H1 (cell line): Measurements from ENCODE around the gene LRRC37A. TPM values are rescaled to one million over a fixed set of nuclear protein-coding genes. Genes with fewer than 3 reads are reported as not detected.

Source experiments
- CTCF ChIA-PET: fragments of 300-600 bp; sonication (Branson Sonifier 250); formaldehyde crosslinking; loops from one replicate; lab custom pipeline; 2021; ENCODE audit not compliant: partially characterized antibody; lab: Charles Lee
- POLR2A ChIA-PET: fragments of 300-600 bp; sonication (Branson Sonifier 250); formaldehyde crosslinking; loops from one replicate; lab custom pipeline; 2021; ENCODE audit warnings: inconsistent platforms; ENCODE audit not compliant: partially characterized antibody; lab: Charles Lee
- DNase-seq, 2 experiments: peaks; one replicate each; pipeline versions ENCODE4 v3.0.0 to v3.0.0-alpha.2; 2010 to 2022; ENCODE audit warnings: low spot score in 2 of 2, low read depth in 1 of 2, mixed read lengths in 1 of 2
- FAIRE-seq: peaks from 2 replicates; lab custom pipeline; 2011; peaks lifted over from hg19 to GRCh38; lab: Jason Lieb, UNC
- H2AFZ ChIP-seq: 2 replicates; pipeline ENCODE4 v1.8.1; 2012; ENCODE audit warnings: low read length, inconsistent platforms
- H2AK5ac ChIP-seq: 2 replicates; pipeline ENCODE4 v1.6.1; 2013; ENCODE audit warnings: low read depth, low read length
- H2BK120ac ChIP-seq: replicated peaks from 2 replicates; pipeline ENCODE3; 2013; ENCODE audit warnings: low read depth, low read length, inconsistent platforms
- H2BK12ac ChIP-seq: 2 replicates; pipeline ENCODE4 v1.6.1; 2013; ENCODE audit warnings: low read depth, low read length
- H2BK15ac ChIP-seq: 2 replicates; pipeline ENCODE4 v1.6.1; 2013; ENCODE audit warnings: low read length
- H2BK20ac ChIP-seq: 2 replicates; pipeline ENCODE4 v1.6.1; 2013; ENCODE audit warnings: low read length
- H2BK5ac ChIP-seq: 2 replicates; pipeline ENCODE4 v1.6.1; 2013; ENCODE audit warnings: low read depth, low read length
- H3K14ac ChIP-seq: 2 replicates; pipeline ENCODE4 v1.6.1; 2013; ENCODE audit warnings: inconsistent platforms; ENCODE audit not compliant: insufficient read length
- H3K18ac ChIP-seq: 2 replicates; pipeline ENCODE4 v1.6.1; 2013; ENCODE audit warnings: low read length; ENCODE audit errors: extremely low read depth
- H3K23ac ChIP-seq: 2 replicates; pipeline ENCODE4 v1.6.1; 2013; ENCODE audit warnings: inconsistent platforms; ENCODE audit not compliant: insufficient read length
- H3K23me2 ChIP-seq: 2 replicates; pipeline ENCODE4 v1.6.1; 2013; ENCODE audit warnings: low read depth, low read length
- H3K27ac ChIP-seq: 2 replicates; pipeline ENCODE4 v1.6.1; 2011; ENCODE audit warnings: low read depth, low read length, inconsistent platforms
- H3K27me3 ChIP-seq, 4 experiments: replicated peaks in 1 of 4; 1 replicate in 1 of 4; 2 replicates in 3 of 4; pipeline versions ENCODE4 v1.6.1 to v1.8.1; 2011 to 2013; ENCODE audit warnings: low read length in 3 of 4, mild to moderate bottlenecking in 3 of 4, inconsistent platforms in 2 of 4, mixed read lengths in 2 of 4, moderate library complexity in 1 of 4; ENCODE audit not compliant: control insufficient read depth in 3 of 4, insufficient read depth in 3 of 4; ENCODE audit errors: extremely low read depth in 1 of 4
- H3K36me3 ChIP-seq, 4 experiments: 2 replicates each; pipeline versions ENCODE4 v1.6.1 to v1.8.1; 2011 to 2013; ENCODE audit warnings: mild to moderate bottlenecking in 4 of 4, low read length in 3 of 4, moderate library complexity in 2 of 4, control low read depth in 1 of 4, inconsistent platforms in 1 of 4; ENCODE audit not compliant: insufficient read depth in 4 of 4, control insufficient read depth in 2 of 4
- H3K4ac ChIP-seq: replicated peaks from 2 replicates; pipeline ENCODE3; 2013; ENCODE audit warnings: low read length, low read depth, mixed read lengths, inconsistent platforms; ENCODE audit not compliant: insufficient read length
- H3K4me1 ChIP-seq, 4 experiments: replicated peaks in 1 of 4; 1 replicate in 1 of 4; 2 replicates in 3 of 4; pipeline versions ENCODE4 v1.6.1 to v1.8.1; 2011 to 2013; ENCODE audit warnings: low read length in 3 of 4, inconsistent platforms in 2 of 4, mixed read lengths in 1 of 4; ENCODE audit not compliant: insufficient read depth in 4 of 4, control insufficient read depth in 3 of 4
- H3K4me2 ChIP-seq, 2 experiments: 2 replicates each; pipeline versions ENCODE4 v1.6.1 to v1.8.1; 2011 to 2013; ENCODE audit warnings: low read depth in 2 of 2, low read length in 2 of 2, control low read depth in 1 of 2, inconsistent platforms in 1 of 2, mild to moderate bottlenecking in 1 of 2; ENCODE audit not compliant: insufficient read depth in 1 of 2
- H3K4me3 ChIP-seq, 4 experiments: fragments of 200-600, 300-600 bp in 1 of 4; sonication (generic), shearing (Covaris generic), sonication (Bioruptor Twin) in 1 of 4; 2 replicates each; pipeline versions ENCODE4 v1.5.1 to v1.8.1; 2011 to 2016; ENCODE audit warnings: low read length in 4 of 4, low read depth in 3 of 4, control low read depth in 2 of 4, inconsistent platforms in 2 of 4, mild to moderate bottlenecking in 2 of 4, mixed read lengths in 1 of 4, moderate library complexity in 1 of 4; ENCODE audit not compliant: insufficient read depth in 2 of 4; ENCODE audit errors: extremely low read depth in 1 of 4
- H3K56ac ChIP-seq: replicated peaks from 2 replicates; pipeline ENCODE3; 2013; ENCODE audit warnings: low read depth, mild to moderate bottlenecking, mixed read lengths, low read length, inconsistent platforms; ENCODE audit not compliant: insufficient read length
- H3K79me1 ChIP-seq: 2 replicates; pipeline ENCODE4 v1.6.1; 2013; ENCODE audit warnings: low read depth, low read length, control low read depth
- H3K79me2 ChIP-seq, 2 experiments: 2 replicates each; pipeline versions ENCODE4 v1.6.1 to v1.8.1; 2012 to 2013; ENCODE audit warnings: low read length in 2 of 2, mild to moderate bottlenecking in 2 of 2, inconsistent platforms in 1 of 2; ENCODE audit not compliant: insufficient read depth in 2 of 2, control insufficient read depth in 1 of 2
- H3K9ac ChIP-seq, 4 experiments: replicated peaks in 1 of 4; 1 replicate in 1 of 4; 2 replicates in 3 of 4; pipeline versions ENCODE4 v1.6.1 to v1.8.1; 2011 to 2013; ENCODE audit warnings: low read depth in 3 of 4, low read length in 3 of 4, control low read depth in 2 of 4, mild to moderate bottlenecking in 2 of 4, moderate library complexity in 2 of 4, inconsistent platforms in 1 of 4; ENCODE audit errors: extremely low read depth in 1 of 4
- H3K9me3 ChIP-seq, 2 experiments: 2 replicates each; pipeline versions ENCODE4 v1.6.1 to v1.8.1; 2012 to 2013; ENCODE audit warnings: mild to moderate bottlenecking in 2 of 2, moderate library complexity in 2 of 2, control low read depth in 1 of 2, inconsistent platforms in 1 of 2, low read depth in 1 of 2, low read length in 1 of 2, mixed read lengths in 1 of 2; ENCODE audit not compliant: insufficient read depth in 2 of 2
- H4K20me1 ChIP-seq, 2 experiments: replicated peaks in 1 of 2; 2 replicates each; pipeline versions ENCODE3 to v1.8.1; 2011 to 2013; ENCODE audit warnings: inconsistent platforms in 2 of 2, low read length in 2 of 2, mild to moderate bottlenecking in 1 of 2; ENCODE audit not compliant: insufficient read depth in 2 of 2, control insufficient read depth in 1 of 2
- H4K5ac ChIP-seq: 2 replicates; pipeline ENCODE4 v1.6.1; 2013; ENCODE audit warnings: low read length, low read depth, mixed read lengths, inconsistent platforms; ENCODE audit not compliant: insufficient read length
- H4K8ac ChIP-seq: 2 replicates; pipeline ENCODE4 v1.8.0; 2013; ENCODE audit warnings: mild to moderate bottlenecking, moderate library complexity, low read length, inconsistent platforms; ENCODE audit not compliant: insufficient read depth; ENCODE audit errors: extremely low read depth
- H4K91ac ChIP-seq: replicated peaks from 2 replicates; pipeline ENCODE3; 2013; ENCODE audit warnings: low read length, mixed read lengths, inconsistent platforms; ENCODE audit not compliant: insufficient read length
- GABPA ChIP-seq: IDR thresholded peaks from 2 replicates; pipeline ENCODE4 v1.6.1; 2011; ENCODE audit warnings: mild to moderate bottlenecking, low read length, moderate library complexity, borderline replicate concordance; ENCODE audit not compliant: insufficient read depth
- KDM5A ChIP-seq: fragments of 200-600 bp; IDR thresholded peaks from 2 replicates; pipeline ENCODE4 v1.7.1; 2012; ENCODE audit warnings: mild to moderate bottlenecking, low read length, inconsistent platforms, mixed read lengths
- TBP ChIP-seq: IDR thresholded peaks from 2 replicates; pipeline ENCODE4 v1.6.1; 2011; ENCODE audit warnings: low read depth, low read length, improper control_type of control experiment
- TCF12 ChIP-seq: IDR thresholded peaks from 2 replicates; pipeline ENCODE4 v1.6.1; 2011; ENCODE audit warnings: low read depth, mild to moderate bottlenecking, low read length
- ZNF274 ChIP-seq: IDR thresholded peaks from 2 replicates; pipeline ENCODE4 v1.7.0; 2012; ENCODE audit warnings: low read length, borderline replicate concordance; ENCODE audit errors: extremely low read depth
- WGBS, 2 experiments: shearing (Covaris generic) in 1 of 2; methylation state at CpG; one replicate each; pipeline versions ENCODE4 v1.1.6 to v1.1.7; 2013 to 2015; ENCODE audit warnings: low lambda C conversion rate in 2 of 2, mixed read lengths in 2 of 2, inconsistent platforms in 1 of 2, low coverage in 1 of 2, missing lambda C conversion rate in 1 of 2; ENCODE audit not compliant: insufficient replicate concordance in 2 of 2, insufficient coverage in 1 of 2, insufficient read length in 1 of 2; ENCODE audit errors: extremely low coverage in 1 of 2, missing lambda C conversion rate in 1 of 2; 5-methylcytosine and 5-hydroxymethylcytosine counted together
- polyA plus RNA-seq, 7 experiments: library from polyadenylated mRNA; depleted of rRNA in 3 of 7; stranded (reverse) in 5 of 7; unstranded in 2 of 7; fragments of >200 nt in 5 of 7; fragments of 200-250 nt in 2 of 7; gene quantifications; 1 replicate in 5 of 7; 2 replicates in 1 of 7; 4 replicates in 1 of 7; pipeline versions ENCODE4 v1.2.1 to v1.2.3, GENCODE V29; 2011 to 2013; ENCODE audit warnings: missing spikeins in 2 of 7, mixed read lengths in 2 of 7
- total RNA-seq: library from RNA; stranded (reverse); fragmentation: NEBNext Ultra II Directional; extraction: Animal tissue kit (Norgen Biotek cat#: 25700); gene quantifications from 2 replicates; pipeline ENCODE4 v1.2.1, GENCODE V29; 2021
- TF ChIP-seq, protein P1 (sequence below): IDR thresholded peaks from 2 replicates; pipeline ENCODE4 v1.6.1; 2011; ENCODE audit warnings: low read depth, mild to moderate bottlenecking, low read length; ENCODE audit not compliant: insufficient read depth

Gene LRRC37A
- total and polyA plus RNA-seq, 2 of the 8 experiments (the other 6 are each of a cell fraction or from before 2014, with no cell fraction given), result 1.4 to 2.9 TPM

DNA sequence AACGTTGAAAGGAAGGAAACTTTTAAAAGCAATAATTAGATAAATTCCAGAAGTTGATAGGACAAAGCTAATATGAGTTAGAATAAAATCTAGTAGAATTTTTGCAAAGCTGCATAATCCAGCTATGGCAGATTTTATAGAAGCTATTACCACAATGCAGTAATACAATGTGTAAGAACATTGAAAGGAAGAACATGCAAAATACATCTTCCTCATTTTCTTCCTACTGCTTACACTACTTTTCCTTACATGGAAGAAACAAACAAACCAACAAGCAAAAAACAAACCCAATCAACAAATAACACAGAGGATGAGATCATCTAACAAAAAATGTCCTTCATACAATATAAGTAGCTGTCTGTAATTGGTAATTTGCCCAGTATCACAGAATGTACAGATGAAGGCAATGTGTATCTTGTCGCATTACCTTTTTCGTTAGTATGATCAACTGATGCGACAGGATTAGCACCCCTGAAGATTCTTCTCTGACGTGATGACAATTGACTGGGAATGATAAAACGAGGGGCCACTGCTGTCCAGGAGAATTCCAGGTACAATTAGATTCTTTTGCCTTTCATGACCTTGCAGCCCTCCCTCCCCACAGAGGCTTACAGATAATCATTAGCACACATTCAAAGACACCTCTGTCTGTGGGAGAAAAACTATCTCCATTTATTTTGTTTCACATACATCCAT, 21.2 kb upstream of the LRRC37A start:
- no peak overlapping the region for H4K91ac ChIP-seq
- POLR2A ChIA-PET, result interaction anchor here (1.1 to 1.2 kb wide), 3 partner anchors 9 to 380 kb away, joined by 3 to 6 read pairs (median 3); no protein-coding TSS in a partner anchor
- TF ChIP-seq TBP, result no peak
- TF ChIP-seq, protein P1, sequence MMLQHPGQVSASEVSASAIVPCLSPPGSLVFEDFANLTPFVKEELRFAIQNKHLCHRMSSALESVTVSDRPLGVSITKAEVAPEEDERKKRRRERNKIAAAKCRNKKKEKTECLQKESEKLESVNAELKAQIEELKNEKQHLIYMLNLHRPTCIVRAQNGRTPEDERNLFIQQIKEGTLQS, result no peak
- TF ChIP-seq ZNF274, result no peak
- no peak for TF ChIP-seq TCF12
- no peak for TF ChIP-seq GABPA
- TF ChIP-seq KDM5A, result no peak
- TF ChIP-seq, all 59 proteins: peak for 0
- H3K4me2 ChIP-seq, result no peak overlapping the region
- no peak overlapping the region for H3K14ac ChIP-seq
- no peak overlapping the region for H2BK20ac ChIP-seq
- 0 out of 2 replicates have a peak, but pooled peaks cover 2% of the 10 kb centered on the region for H3K79me1 ChIP-seq
- H3K79me2 ChIP-seq, result no peaks in the 10 kb centered on the region
- peaks cover 0 to 1% (median under 1%) of the 10 kb centered on the region in 4 experiments; a peak in 4 of 7 replicates for H3K27me3 ChIP-seq
- H2BK12ac ChIP-seq, result no peak overlapping the region
- H3K56ac ChIP-seq, result no peak overlapping the region
- H2BK15ac ChIP-seq, result no peak overlapping the region
- no peak overlapping the region for H3K9ac ChIP-seq
- DNase-seq (peak in 1 of 2 experiments; percentile 23), FAIRE-seq (peak; percentile 55)
- H3K36me3 ChIP-seq, result no peaks in the 10 kb centered on the region
- H4K5ac ChIP-seq, result no peak overlapping the region
- no peak overlapping the region for H3K4ac ChIP-seq
- H2BK5ac ChIP-seq, result no peak overlapping the region
- CTCF ChIA-PET, result interaction anchor here (0.6 to 1.1 kb wide), 3 partner anchors 11 to 377 kb away, joined by 3 to 5 read pairs (median 4); no protein-coding TSS in a partner anchor
- no peaks in the 10 kb centered on the region for H3K4me1 ChIP-seq
- peaks cover 0 to 1% of the 10 kb centered on the region in 2 experiments for H4K20me1 ChIP-seq
- no peak overlapping the region for H2AFZ ChIP-seq
- 84% methylated on average over 6 of the region's 6 CpGs; no CpG with 5 or more reads in 1 of the 2 experiments for WGBS, 2 experiments
- H3K23me2 ChIP-seq, result no peaks in the 10 kb centered on the region; the same call in 1 of the 2 replicates
- no peak overlapping the region for H3K23ac ChIP-seq
- no peaks in the 10 kb centered on the region for H3K9me3 ChIP-seq
- no peak overlapping the region for H2AK5ac ChIP-seq
- H2BK120ac ChIP-seq, result no peak overlapping the region
- no peak overlapping the region for H3K27ac ChIP-seq
- H4K8ac ChIP-seq, result no peak overlapping the region
- H3K4me3 ChIP-seq, result no peak overlapping the region
- H3K18ac ChIP-seq, result no peak overlapping the region
